Dermis blood vessel endothelial cell (primary cell): Measurements from ENCODE around the gene NR5A1. TPM values are rescaled to one million over a fixed set of nuclear protein-coding genes. Genes with fewer than 3 reads are reported as not detected.
A peak's percentile ranks its signal among the peaks of the same experiment; 100 is the strongest.

Experiments
- DNase-seq: peaks from one replicate; pipeline ENCODE4 v3.0.0; 2010
- total RNA-seq: library from RNA; depleted of rRNA; stranded (reverse); fragments of >200 nt; gene quantifications from 2 replicates; pipeline ENCODE4 v1.2.3, GENCODE V29; 2014

NR5A1 gene
- total RNA-seq, 1 donor from 2014 or later = not detected

- DNase-seq = no peak
These were observed 49.9 kb downstream of the NR5A1 start for GRCh38 chr9:124457079-124457886.

GRCh38 chr9:124456341-124457078 is 50.7 kb downstream of the NR5A1 start:
- DNase-seq = no peak

- no peak for DNase-seq
These were observed 51.4 kb downstream of the NR5A1 start for GRCh38 chr9:124455820-124456219.

GRCh38 chr9:124454791-124455443 is 52.3 kb downstream of the NR5A1 start:
- DNase-seq = no peak

- DNase-seq = no peak
These were observed 52.9 kb downstream of the NR5A1 start for GRCh38 chr9:124454296-124454695.

- no peak for DNase-seq
These were observed 53.5 kb downstream of the NR5A1 start for GRCh38 chr9:124453586-124454191.

GRCh38 chr9:124452841-124453585 is 54.2 kb downstream of the NR5A1 start:
- no peak for DNase-seq

GRCh38 chr9:124452326-124452725 is 54.9 kb downstream of the NR5A1 start:
- DNase-seq = no peak

- no peak for DNase-seq
These were observed 56.1 kb downstream of the NR5A1 start for GRCh38 chr9:124450931-124451661.

GRCh38 chr9:124450241-124450924 is 56.8 kb downstream of the NR5A1 start, which contains the start of gene ADGRD2:
Gene ADGRD2, plus strand, starts transcription at chr9:124450451. Its CDS starts 1,216 bp downstream, at chr9:124451667.
- peak; percentile 11 for DNase-seq

GRCh38 chr9:124449381-124450151 is 57.6 kb downstream of the NR5A1 start:
- DNase-seq = no peak

- DNase-seq = no peak
These were observed 59.2 kb downstream of the NR5A1 start for GRCh38 chr9:124448019-124448418.

- no peak for DNase-seq
These were observed 59.9 kb downstream of the NR5A1 start for GRCh38 chr9:124447297-124447661.

- no peak for DNase-seq
These were observed 63.0 kb downstream of the NR5A1 start for GRCh38 chr9:124444166-124444565.

GRCh38 chr9:124443625-124444024 is 63.6 kb downstream of the NR5A1 start:
- no peak for DNase-seq

GRCh38 chr9:124442826-124443225 is 64.4 kb downstream of the NR5A1 start:
- no peak for DNase-seq

- no peak for DNase-seq
These were observed 64.8 kb downstream of the NR5A1 start for GRCh38 chr9:124442379-124442778.

- DNase-seq = no peak
These were observed 65.9 kb downstream of the NR5A1 start for GRCh38 chr9:124441291-124441690.

GRCh38 chr9:124440786-124441185 is 66.4 kb downstream of the NR5A1 start:
- no peak for DNase-seq

GRCh38 chr9:124439686-124440243 is 67.4 kb downstream of the NR5A1 start:
- no peak for DNase-seq
